HG03045 (cell line): ENCODE results near the gene PBLD.
A peak's percentile ranks its signal among the peaks of the same experiment; 100 is the strongest.
"Not testable (repeated sequence)": the region's sequence is repeated elsewhere in the genome, so short reads cannot be mapped to it uniquely, and the experiment has no call there.

ENCODE experiments used
- ATAC-seq: cut with Tn5 transposase; IDR thresholded peaks from one replicate; pipeline ENCODE4 v1.9.1; 2021; ENCODE audit warnings: mild to moderate bottlenecking, moderate library complexity; ENCODE audit not compliant: unreplicated experiment

The PBLD gene

GRCh38 chr10:68331455-68332258, 1.1 kb downstream of the PBLD start, which contains the start of gene HNRNPH3:
Gene HNRNPH3, plus strand, starts transcription at chr10:68332064. Its CDS starts 5,158 bp downstream, at chr10:68337222.
- peak; percentile 84 for ATAC-seq

- no peak for ATAC-seq
Measured at GRCh38 chr10:68330852-68331454, 1.8 kb downstream of the PBLD start.

GRCh38 chr10:68329506-68329861, 3.2 kb downstream of the PBLD start:
- ATAC-seq = no peak

GRCh38 chr10:68327889-68328786, 4.6 kb downstream of the PBLD start:
- ATAC-seq = no peak

- not testable (repeated sequence) for ATAC-seq
Measured at GRCh38 chr10:68324396-68324795, 8.3 kb downstream of the PBLD start.

- ATAC-seq = no peak
Measured at GRCh38 chr10:68318331-68319059, 14.2 kb downstream of the PBLD start.

- ATAC-seq = no peak
Measured at GRCh38 chr10:68315582-68315981, 17.1 kb downstream of the PBLD start.

- ATAC-seq = not testable (repeated sequence)
Measured at GRCh38 chr10:68314930-68315329, 17.8 kb downstream of the PBLD start.

GRCh38 chr10:68310531-68310930, 22.2 kb downstream of the PBLD start:
- no peak for ATAC-seq

GRCh38 chr10:68305854-68306253, 26.9 kb downstream of the PBLD start:
- no peak for ATAC-seq

- ATAC-seq = no peak
Measured at GRCh38 chr10:68303849-68304412, 28.8 kb downstream of the PBLD start.

GRCh38 chr10:68302871-68303270, 29.9 kb downstream of the PBLD start:
- ATAC-seq = no peak

GRCh38 chr10:68302503-68302823, 30.3 kb downstream of the PBLD start:
- no peak for ATAC-seq

GRCh38 chr10:68301790-68302502, 30.8 kb downstream of the PBLD start:
- peak; percentile 47 for ATAC-seq

GRCh38 chr10:68301301-68301700, 31.4 kb downstream of the PBLD start:
- ATAC-seq = no peak

- ATAC-seq = no peak
Measured at GRCh38 chr10:68296843-68297663, 35.7 kb downstream of the PBLD start.

GRCh38 chr10:68290736-68291135, 42.0 kb downstream of the PBLD start:
- ATAC-seq = no peak

- no peak for ATAC-seq
Measured at GRCh38 chr10:68288717-68289116, 44.0 kb downstream of the PBLD start.
